ENCODE results near the gene TLK1.
A peak's percentile ranks its signal among the peaks of the same experiment; 100 is the strongest.
"Not testable (repeated sequence)": the region's sequence is repeated elsewhere in the genome, so short reads cannot be mapped to it uniquely, and the experiment has no call there.

Gene TLK1

DNA sequence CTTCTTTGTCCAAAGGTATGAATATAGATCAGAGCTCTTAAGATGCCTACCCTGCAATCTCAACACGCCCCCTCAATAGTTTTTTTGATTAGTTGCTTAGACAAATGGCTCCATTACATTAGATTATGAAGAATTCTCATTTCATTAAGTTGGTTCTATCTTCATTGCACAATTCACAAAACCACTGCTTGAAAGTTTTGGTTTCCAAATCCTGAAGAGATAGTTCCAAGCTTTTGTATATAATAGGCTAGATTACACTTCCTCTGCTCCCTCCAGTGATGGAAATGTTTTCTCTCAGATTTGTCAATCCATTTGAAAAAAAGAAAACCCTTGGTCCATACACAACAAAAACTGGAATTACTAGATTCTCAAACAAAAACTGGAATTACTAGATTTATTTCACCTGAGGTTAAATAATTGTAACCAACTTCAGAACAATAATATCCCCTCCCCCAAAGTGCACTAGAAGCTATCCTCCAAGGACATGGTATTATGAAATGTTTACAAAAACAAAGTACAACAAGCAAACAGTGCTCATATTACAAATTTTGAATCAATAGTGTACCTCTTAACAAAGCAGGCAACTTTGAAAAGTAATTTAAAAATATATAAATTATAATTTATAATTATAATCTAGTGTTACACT lies 6.8 kb upstream of the TLK1 start:
- DNase-seq = no peak

DNA sequence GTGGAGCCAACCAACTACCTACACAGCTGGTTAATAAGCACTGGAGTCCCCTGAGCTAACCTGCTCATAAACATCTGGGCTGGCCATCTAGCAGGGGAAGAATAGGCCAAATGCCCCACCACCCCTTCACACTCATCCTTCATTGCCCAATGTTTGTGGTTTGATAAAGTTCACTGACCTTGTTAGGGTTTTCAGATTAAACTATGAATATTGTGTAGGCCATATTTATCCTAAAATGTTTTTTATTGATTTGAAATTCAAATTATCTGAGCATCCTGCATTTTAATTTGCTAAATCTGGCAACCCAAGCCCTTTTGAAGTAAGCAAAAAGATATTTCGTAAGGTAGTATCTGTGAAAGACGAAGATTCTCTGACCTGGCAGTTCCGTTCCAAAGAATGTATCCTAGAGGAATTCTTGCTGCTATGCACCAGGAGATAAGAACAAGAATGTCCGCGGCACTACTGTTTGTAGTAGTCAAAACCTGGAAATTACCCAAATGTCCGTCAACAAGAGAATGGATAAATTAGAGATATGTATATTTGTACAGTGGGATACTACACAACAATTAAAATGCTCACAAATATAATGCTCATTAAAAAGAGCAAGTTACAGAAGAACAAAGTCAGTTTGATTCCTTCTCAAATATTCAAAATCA lies 5.8 kb upstream of the TLK1 start:
- DNase-seq = no peak

- DNase-seq = no peak
Measured at GRCh38 chr2:171165967-171166327, 5.3 kb upstream of the TLK1 start.

GRCh38 chr2:171163261-171163660 lies 2.6 kb upstream of the TLK1 start:
- no peak for DNase-seq

DNA sequence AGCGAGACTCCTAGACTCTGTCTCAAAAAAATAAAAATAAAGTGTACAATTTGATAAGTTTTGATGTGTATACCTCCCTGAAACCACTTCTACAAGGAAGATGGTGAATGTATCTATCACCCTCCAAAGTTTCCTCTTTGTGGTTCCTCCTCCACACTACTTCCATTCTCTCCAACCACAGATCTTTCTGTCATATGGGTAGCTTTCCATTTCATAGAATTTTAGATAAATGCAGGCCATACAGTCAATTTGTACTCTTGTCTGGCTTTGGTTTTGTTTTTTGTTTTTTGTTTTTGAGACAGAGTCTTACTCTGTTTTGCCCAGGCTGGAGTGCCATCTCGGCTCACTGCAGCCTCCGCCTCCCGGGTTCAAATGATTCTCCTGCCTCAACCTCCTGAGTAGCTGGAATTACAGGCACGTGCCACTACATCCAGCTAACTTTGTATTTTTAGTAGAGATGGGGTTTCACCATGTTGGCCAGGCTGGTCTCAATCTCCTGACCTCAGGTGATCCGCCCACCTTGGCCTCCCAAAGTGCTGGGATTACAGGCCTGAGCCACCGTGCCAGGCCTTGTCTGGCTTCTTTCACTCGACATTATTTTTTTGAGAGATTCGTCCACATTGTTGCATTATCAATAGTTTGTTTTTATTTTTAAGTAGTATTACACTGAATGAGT lies 2.0 kb upstream of the TLK1 start:
- DNase-seq = not testable (repeated sequence)

DNA sequence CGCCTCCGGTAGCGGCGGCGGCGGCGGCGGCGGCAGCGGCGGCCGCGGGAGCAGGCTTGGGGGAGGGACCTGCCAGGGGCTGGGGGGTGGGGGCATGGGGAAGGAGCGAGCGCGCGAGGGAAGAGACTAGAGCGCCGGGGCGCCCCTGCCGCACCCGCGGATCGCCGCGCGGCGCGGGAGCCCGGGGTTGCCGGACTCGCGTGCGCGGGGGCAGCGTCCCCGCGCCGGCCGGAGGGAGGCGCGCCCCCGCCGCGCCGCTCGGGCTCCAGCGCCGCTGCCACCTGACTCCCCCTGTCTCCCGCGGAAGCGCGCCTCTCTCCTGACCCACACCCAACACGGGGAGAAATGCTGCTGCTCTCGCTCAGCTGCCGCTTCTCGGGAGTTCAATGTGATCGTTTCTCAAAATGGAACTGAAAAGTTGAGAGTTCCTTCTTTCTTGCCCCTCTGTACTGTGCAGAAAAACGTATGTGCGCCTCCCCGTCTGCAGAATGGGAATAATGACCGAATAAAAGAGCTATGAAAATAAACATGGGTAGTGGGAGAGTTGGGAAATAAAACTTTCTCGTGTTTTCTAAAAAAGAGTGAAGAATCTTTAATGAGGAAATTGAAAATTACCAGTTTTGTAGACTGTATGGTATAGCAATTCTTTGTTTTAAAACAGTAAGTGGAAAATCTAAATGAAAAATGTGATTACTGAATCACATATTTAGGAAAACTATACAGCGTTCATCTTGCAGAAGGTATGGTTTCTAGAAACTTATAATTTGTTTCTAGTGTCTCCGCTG lies 455 bp upstream of the TLK1 start:
- DNase-seq = peak; percentile 71

DNA sequence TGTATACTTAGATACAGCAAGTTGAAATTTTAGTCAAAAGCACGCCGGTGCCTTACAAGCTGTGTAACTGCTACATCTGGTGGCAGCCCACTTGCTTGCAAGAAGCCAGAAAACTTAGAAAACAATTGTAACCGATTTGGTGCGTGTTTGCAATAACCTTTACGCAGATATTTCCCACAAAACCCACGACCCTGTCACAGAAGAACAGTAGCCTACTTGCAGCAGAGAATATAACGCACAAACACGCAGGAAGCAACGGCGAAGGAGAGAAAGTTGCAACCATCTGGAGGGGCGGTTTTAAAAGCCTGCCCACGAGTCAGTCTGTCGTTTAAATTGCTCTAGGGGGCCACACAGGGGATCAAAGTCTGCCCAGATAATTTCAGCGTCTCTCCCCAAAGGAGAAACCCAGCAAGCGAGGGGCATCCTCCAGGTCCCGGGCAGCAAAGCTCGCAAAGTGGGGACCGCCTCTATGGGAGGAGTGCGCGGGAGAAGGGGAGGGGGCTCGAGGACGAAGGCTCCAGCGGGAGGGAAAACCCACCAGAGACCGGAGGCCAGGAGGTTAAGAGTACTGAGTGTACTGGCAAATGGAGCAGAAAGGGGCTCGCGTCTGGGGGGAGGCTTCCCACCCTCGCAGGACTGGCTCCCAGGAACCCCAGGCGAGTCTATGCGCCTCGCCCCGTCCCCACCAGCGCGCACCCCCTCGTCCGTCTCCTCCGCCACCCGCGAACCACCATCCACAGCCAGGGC lies 1.1 kb downstream of the TLK1 start:
- DNase-seq = peak; percentile 89

- DNase-seq = no peak
Measured at GRCh38 chr2:171158790-171159371, 1.8 kb downstream of the TLK1 start.

DNA sequence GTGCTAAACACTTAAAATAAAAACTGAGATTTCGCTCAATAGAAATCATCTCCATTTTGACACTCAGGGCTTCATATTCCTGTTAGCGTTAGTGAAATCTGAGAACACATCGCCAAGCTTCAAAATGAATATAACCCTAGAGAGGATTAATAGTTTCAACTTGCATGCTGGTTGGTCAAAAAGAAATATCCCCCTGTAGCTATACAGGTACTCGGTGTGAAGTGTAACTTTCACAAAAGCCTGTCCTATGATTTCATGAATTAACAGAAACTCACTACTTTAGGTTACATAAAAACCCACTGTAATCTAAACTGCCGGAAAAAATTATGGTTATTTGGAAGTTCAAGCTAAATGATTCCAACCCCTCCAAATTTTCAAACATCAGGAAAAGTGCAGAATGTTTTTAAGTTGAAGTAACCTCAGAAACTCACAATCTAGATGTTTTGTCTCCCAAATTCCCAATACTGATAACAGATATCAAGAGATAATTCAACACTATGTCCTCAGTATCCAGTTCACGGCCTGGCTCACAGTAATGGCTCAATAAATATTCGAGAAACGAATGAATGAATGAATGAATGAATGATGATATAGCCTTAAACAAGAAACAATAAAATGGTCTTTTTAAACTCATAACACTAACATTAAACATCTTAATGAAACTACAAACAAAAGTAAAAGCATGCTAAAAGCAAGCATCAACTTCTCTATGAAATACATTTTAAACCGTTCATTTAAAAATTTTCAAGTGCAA lies 2.5 kb downstream of the TLK1 start:
- no peak for DNase-seq

DNA sequence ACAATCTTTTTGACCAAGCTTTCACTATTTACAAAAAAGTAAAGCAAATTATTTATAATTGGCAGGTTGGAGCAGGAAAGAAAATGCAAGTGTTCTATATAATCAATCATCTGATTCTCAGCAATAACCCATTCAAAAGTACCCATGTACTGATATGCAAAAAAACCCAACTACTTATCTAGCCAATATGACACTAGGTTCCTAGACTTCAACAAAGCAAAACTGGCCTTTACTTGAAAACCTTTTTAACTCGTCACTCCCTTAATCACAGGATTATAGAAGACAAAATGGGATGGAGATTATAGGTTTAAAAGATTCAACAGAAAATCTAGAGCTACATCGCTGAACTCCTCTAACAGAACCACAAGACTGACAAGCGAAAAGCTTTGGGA lies 3.6 kb downstream of the TLK1 start:
- no peak for DNase-seq

DNA sequence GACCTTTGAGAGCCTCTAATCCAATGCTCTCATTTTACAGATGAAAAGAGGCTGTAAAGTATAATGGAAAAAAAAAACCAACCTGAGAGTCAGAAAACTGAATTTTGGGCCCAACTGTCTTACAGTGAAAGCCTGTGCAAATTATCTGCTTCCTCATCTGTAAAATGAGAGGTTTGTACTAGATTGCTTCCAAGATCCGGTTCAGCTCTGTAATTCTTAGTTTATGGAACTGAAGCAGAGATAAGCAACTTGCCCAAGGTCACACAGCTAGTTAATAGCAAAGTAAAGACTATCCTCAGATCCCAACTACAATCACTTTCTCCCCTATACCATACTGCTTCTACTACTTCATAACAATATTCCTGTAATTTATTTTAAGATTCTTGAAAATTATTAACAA lies 6.3 kb downstream of the TLK1 start:
- DNase-seq = no peak

DNA sequence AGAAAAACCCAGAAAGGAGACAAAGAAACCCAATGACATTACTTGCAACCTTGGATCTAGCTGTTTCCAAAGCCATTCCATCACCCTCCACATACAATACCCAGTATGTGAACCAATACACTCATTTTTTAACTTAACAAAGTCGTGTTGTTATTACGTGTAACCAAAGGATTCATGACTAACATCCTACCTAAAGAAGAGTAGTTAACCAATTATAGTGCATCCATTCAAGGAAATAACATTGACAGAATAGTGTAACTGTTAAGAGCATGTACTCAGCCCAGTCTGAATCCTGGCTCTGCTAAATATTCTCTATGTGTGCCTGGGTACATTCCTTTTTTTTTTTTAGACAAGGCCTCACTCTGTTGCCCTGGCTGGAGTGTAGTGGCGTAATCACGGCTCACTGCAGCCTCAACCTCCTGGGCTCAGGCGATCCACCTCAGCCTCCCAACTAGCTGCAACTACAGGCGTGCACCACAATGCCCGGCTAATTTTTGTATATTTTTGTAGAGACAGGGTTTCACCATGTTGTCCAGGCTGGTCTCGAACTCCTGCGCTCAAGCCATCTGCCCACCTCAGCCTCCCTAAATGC lies 9.9 kb downstream of the TLK1 start:
- no peak for DNase-seq

- no peak for DNase-seq
Measured at GRCh38 chr2:171149986-171150693, 10.6 kb downstream of the TLK1 start.

DNA sequence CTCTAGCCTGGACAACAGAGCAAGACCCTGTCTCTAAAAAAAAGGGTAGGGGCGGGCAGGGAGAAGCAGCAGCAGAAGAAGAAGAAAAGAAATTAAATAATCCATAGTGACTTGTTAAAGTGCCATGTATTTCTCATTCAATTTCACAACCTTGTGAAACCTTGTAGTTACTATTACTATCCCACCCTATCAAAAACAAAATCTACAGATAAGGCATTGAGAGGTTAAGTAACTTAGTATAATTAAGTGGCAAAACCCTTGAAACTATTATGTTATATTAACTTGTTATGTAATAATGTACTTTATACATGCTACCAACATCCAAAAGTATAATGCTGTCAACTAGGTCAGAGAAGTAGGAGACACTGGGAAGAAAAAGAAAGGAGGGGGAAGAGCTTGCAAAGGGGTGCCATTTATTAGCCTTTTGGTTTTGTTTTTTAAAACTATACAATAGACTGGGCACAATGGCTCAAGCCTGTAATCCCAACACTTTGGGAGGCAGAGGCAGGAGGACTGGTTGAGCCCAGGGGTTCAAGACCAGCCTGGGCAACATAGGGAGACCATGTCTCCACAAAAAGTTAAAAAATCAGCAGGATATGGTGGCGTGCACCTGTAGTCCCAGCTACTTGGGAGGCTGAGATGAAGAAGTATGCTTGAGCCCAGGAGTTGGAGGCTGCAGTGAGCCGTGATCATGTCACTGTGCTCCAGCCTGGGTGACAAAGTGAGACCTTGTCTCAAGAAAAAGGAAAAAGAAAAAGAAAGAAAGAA lies 11.3 kb downstream of the TLK1 start:
- DNase-seq = no peak

DNA sequence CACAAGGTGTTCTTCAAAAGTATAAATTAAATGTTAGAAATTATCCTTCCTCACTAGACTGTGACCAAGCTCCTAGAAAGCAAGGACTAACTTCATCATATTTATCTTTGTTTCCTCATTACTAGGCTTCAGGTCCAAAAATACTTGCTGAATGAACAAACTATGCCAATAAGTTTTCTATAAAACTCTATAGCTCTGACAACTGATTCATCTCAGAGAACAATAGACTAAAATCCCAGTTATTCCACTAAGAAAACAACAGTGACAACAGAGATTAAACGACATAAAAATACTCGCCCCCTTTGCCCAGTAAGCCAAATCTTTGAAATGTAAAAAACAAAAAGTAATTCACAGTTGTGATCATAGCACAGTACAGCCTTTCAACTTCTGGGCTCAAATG lies 13.6 kb downstream of the TLK1 start:
- no peak for DNase-seq

DNA sequence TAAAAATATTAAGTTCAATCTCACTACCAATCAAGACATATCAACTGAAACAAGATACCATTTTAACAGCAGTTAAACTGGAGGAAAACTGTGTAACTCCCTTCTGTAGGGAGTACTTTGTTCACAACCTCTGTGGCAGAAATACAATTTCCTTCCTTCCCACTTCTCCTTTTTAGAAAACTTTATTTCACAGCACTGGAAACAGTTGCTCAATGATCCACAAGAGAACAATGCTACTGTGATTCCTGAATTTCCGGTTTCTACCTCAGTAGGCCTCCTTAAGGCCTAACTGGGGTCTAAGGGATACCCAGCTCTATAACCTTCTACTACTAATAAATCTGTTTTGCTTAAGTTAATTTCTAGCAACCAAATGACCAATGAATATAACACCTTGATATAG lies 14.1 kb downstream of the TLK1 start:
- no peak for DNase-seq

DNA sequence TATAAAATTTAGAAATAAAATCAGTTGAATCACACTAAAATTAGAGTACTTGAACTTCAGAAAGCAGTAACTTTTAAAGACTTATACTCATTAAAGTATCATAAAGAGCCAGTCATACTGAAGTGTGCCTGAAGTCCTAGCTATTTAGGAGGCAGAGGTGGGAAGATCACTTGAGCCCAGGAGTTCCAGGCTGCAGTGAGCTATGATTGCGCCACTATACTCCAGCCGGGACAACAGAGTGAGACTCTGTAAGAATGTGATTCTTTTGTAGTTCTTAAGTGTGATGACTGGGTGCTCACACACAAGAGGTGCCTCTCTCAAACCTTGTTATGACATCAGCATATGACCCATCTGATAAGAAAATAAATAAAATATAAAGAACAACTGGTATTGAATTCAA lies 14.6 kb downstream of the TLK1 start:
- no peak for DNase-seq

GRCh38 chr2:171143670-171144062 lies 17.0 kb downstream of the TLK1 start:
- DNase-seq = no peak

- DNase-seq = no peak
Measured at GRCh38 chr2:171142398-171142797, 18.3 kb downstream of the TLK1 start.

DNA sequence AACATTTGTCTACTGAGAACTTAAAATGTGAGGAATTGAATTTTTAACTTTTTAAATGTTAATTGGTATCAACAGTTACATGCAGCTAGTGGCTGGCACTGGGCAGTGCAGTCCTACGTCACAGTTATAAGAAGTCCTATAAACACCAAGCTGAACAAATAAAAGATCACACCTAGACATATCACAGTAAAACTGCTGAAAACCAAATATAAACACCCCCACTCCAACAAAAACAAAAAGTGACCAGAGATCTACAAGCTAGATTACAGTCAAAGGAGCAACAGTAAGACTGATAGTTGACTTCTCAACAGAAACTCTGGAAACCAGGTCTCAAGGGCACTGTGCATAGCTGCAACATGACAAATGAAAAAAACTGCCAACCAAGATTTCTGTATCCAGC lies 19.4 kb downstream of the TLK1 start:
- DNase-seq = no peak
